HEK293 (cell line): ENCODE measurements around the gene WDR7.

Experiments
- CTCF ChIA-PET: fragments of 350-600 bp; formaldehyde crosslinking; extraction: SDS; loops from one replicate; lab custom pipeline; 2021; ENCODE audit warnings: antibody characterized with exemption; lab: Yijun Ruan, JAX
- POLR2A ChIA-PET: fragments of 300-600 bp; formaldehyde crosslinking; extraction: SDS; loops from one replicate; lab custom pipeline; 2020; ENCODE audit warnings: antibody characterized with exemption, inconsistent platforms; lab: Yijun Ruan, JAX
- H3K27ac ChIP-seq: fragments of 200-500 bp; sonication (Bioruptor generic); 2 replicates; pipeline ENCODE4 v1.5.1; 2014; ENCODE audit warnings: low read depth, low read length, control low read depth, inconsistent platforms; ENCODE audit errors: extremely low read depth
- H3K36me3 ChIP-seq, 2 experiments: fragments of 200-500 bp in 1 of 2; sonication (Bioruptor generic) in 1 of 2; 1 replicate in 1 of 2; 2 replicates in 1 of 2; pipeline ENCODE4 v1.5.1; 2014 to 2017; ENCODE audit warnings: inconsistent platforms in 2 of 2, low read length in 2 of 2; ENCODE audit not compliant: control insufficient read depth in 2 of 2, insufficient read depth in 1 of 2
- H3K4me1 ChIP-seq: fragments of 200-500 bp; sonication (Bioruptor generic); 2 replicates; pipeline ENCODE4 v1.5.1; 2014; ENCODE audit warnings: mild to moderate bottlenecking, low read length, inconsistent platforms; ENCODE audit not compliant: control insufficient read depth, insufficient read depth
- H3K4me3 ChIP-seq: 2 replicates; pipeline ENCODE4 v1.5.1; 2011; ENCODE audit warnings: low read depth, mild to moderate bottlenecking, control low read depth, low read length, moderate library complexity
- H3K9me3 ChIP-seq: fragments of 200-500 bp; sonication (Bioruptor generic); 2 replicates; pipeline ENCODE4 v1.5.1; 2014; ENCODE audit warnings: low read depth, low read length, inconsistent platforms; ENCODE audit not compliant: control insufficient read depth, insufficient read depth
- BCL11B ChIP-seq: fragments of 450-650 bp; formaldehyde crosslinking; IDR thresholded peaks from 2 replicates; pipeline ENCODE4 v1.5.1; 2016; ENCODE audit warnings: low read depth, missing biosample characterization, missing genetic modification characterization
- IKZF3 ChIP-seq: fragments of 450-650 bp; IDR thresholded peaks from 2 replicates; pipeline ENCODE4 v1.5.0; 2018; ENCODE audit warnings: missing biosample characterization, mild to moderate bottlenecking, missing genetic modification characterization, moderate library complexity
- KLF16 ChIP-seq: fragments of 450-650 bp; formaldehyde crosslinking; IDR thresholded peaks from 2 replicates; pipeline ENCODE4 v1.5.1; 2017; ENCODE audit warnings: missing biosample characterization, missing genetic modification characterization
- MZF1 ChIP-seq: fragments of 450-650 bp; formaldehyde crosslinking; IDR thresholded peaks from 2 replicates; pipeline ENCODE4 v1.5.1; 2017; ENCODE audit warnings: missing biosample characterization, missing genetic modification characterization, borderline replicate concordance
- SETDB1 ChIP-seq: IDR thresholded peaks from one replicate; pipeline ENCODE4 v1.6.1; 2017; ENCODE audit warnings: mild to moderate bottlenecking, low read length, moderate library complexity, mixed read lengths; ENCODE audit not compliant: insufficient read length
- ZNF239 ChIP-seq: fragments of 450-650 bp; formaldehyde crosslinking; IDR thresholded peaks from 2 replicates; pipeline ENCODE4 v1.5.1; 2016; ENCODE audit warnings: missing biosample characterization, missing genetic modification characterization
- ZNF350 ChIP-seq: fragments of 450-650 bp; formaldehyde crosslinking; IDR thresholded peaks from 2 replicates; pipeline ENCODE4 v1.5.0; 2017; ENCODE audit warnings: missing biosample characterization, mild to moderate bottlenecking, missing genetic modification characterization
- ZNF354C ChIP-seq: fragments of 450-650 bp; formaldehyde crosslinking; IDR thresholded peaks from 2 replicates; pipeline ENCODE4 v1.5.1; 2016; ENCODE audit warnings: missing biosample characterization, missing genetic modification characterization, low read depth, borderline replicate concordance
- ZNF391 ChIP-seq: fragments of 450-650 bp; formaldehyde crosslinking; IDR thresholded peaks from 2 replicates; pipeline ENCODE4 v1.5.1; 2016; ENCODE audit warnings: low read depth, missing biosample characterization, missing genetic modification characterization, borderline replicate concordance
- ZNF423 ChIP-seq: fragments of 450-650 bp; formaldehyde crosslinking; IDR thresholded peaks from 2 replicates; pipeline ENCODE4 v1.5.1; 2016; ENCODE audit warnings: missing biosample characterization, missing genetic modification characterization
- ZNF76 ChIP-seq: fragments of 450-650 bp; formaldehyde crosslinking; IDR thresholded peaks from 2 replicates; pipeline ENCODE4; 2016; ENCODE audit warnings: low read depth, missing biosample characterization, missing genetic modification characterization, borderline replicate concordance
- ZNF776 ChIP-seq: fragments of 450-650 bp; formaldehyde crosslinking; IDR thresholded peaks from 2 replicates; pipeline ENCODE4 v1.5.0; 2017; ENCODE audit warnings: missing biosample characterization, missing genetic modification characterization, borderline replicate concordance
- TF ChIP-seq, protein P1 (sequence below): fragments of 450-650 bp; formaldehyde crosslinking; IDR thresholded peaks from 2 replicates; pipeline ENCODE4 v1.5.1; 2017; ENCODE audit warnings: missing biosample characterization, missing genetic modification characterization
- TF ChIP-seq, protein P2 (sequence below): fragments of 450-650 bp; formaldehyde crosslinking; IDR thresholded peaks from 2 replicates; pipeline ENCODE4 v1.5.1; 2016; ENCODE audit warnings: missing biosample characterization, missing genetic modification characterization

Gene WDR7

DNA sequence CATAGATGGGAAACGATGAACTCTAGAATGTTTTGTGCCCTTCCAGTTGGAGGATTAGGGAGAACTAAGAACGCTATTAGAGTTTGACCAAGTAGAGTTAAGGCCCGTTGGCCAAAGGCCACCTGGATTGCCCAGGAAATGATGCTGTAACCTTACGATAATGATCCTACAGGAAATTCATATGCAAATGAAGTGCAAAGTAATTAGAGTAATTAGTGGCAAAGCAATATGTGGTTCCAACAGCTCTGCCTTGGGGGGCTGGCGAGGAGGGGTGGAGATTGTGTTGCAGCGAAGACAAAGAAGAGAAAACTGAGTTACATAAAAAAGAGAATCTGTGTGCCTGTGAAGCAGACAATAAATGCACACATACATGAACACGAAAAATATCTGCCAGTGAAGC, 434.2 kb downstream of the WDR7 start (continued):
- no peak for TF ChIP-seq BCL11B (tag by site-specific recombination)
- TF ChIP-seq ZNF423 (tag by site-specific recombination) = no peak
- TF ChIP-seq SETDB1 = no peak
- TF ChIP-seq MZF1 (tag by site-specific recombination) = no peak
- TF ChIP-seq ZNF76 (tag by site-specific recombination) = no peak
- TF ChIP-seq ZNF391 (tag by site-specific recombination) = no peak
- TF ChIP-seq, protein P1, sequence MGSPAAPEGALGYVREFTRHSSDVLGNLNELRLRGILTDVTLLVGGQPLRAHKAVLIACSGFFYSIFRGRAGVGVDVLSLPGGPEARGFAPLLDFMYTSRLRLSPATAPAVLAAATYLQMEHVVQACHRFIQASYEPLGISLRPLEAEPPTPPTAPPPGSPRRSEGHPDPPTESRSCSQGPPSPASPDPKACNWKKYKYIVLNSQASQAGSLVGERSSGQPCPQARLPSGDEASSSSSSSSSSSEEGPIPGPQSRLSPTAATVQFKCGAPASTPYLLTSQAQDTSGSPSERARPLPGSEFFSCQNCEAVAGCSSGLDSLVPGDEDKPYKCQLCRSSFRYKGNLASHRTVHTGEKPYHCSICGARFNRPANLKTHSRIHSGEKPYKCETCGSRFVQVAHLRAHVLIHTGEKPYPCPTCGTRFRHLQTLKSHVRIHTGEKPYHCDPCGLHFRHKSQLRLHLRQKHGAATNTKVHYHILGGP = no peak
- TF ChIP-seq ZNF776 = no peak
- no peak for TF ChIP-seq IKZF3
- no peak for TF ChIP-seq ZNF239 (tag by site-specific recombination)
- TF ChIP-seq KLF16 (tag by site-specific recombination) = no peak

DNA sequence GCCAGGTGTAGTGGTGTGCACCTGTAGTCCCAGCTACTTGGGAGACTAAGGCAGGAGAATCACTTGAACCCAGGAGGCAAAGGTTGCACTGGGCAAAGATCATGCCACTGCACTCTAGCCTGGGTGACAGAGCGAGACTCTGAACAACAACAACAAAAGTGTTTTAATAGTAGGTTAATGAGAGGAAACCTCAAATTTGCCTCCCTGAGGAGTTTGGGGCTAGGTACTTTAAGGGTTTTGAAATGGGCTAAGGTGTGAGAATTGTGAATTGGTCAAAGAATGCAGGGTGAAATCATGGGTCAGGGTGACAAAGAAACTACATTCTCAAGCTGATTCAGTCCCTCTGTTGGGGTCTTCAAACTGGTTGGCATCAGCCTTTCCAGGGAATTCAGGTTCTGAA, 435.0 kb downstream of the WDR7 start:
- CTCF ChIA-PET = no interaction called here
- no peaks in the 10 kb centered on the region for H3K4me1 ChIP-seq
- H3K27ac ChIP-seq = no peak overlapping the region
- H3K9me3 ChIP-seq = no peaks in the 10 kb centered on the region
- H3K36me3 ChIP-seq = no peaks in the 10 kb centered on the region
- no peak overlapping the region for H3K4me3 ChIP-seq
- TF ChIP-seq ZNF354C = no peak
- TF ChIP-seq, protein P2, sequence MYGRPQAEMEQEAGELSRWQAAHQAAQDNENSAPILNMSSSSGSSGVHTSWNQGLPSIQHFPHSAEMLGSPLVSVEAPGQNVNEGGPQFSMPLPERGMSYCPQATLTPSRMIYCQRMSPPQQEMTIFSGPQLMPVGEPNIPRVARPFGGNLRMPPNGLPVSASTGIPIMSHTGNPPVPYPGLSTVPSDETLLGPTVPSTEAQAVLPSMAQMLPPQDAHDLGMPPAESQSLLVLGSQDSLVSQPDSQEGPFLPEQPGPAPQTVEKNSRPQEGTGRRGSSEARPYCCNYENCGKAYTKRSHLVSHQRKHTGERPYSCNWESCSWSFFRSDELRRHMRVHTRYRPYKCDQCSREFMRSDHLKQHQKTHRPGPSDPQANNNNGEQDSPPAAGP = no peak
- no peak for TF ChIP-seq ZNF350 (tag by site-specific recombination)
- TF ChIP-seq IKZF3 = no peak
- POLR2A ChIA-PET = no interaction called here
